Endothelial cell (in vitro differentiated cells): Measurements from ENCODE around the gene MNAT1. TPM values are rescaled to one million over a fixed set of nuclear protein-coding genes. Genes with fewer than 3 reads are reported as not detected.

Experiments
- DNase-seq: peaks from one replicate; pipeline ENCODE4 v3.0.0; 2021; ENCODE audit warnings: low spot score
- H3K27ac Mint-ChIP-seq: one replicate; pipeline ENCODE4 v1.8.0; 2021; ENCODE audit warnings: mixed read lengths, inconsistent platforms; ENCODE audit not compliant: unreplicated experiment
- H3K27me3 Mint-ChIP-seq: one replicate; pipeline ENCODE4 v1.8.0; 2021; ENCODE audit warnings: mild to moderate bottlenecking, moderate library complexity, mixed read lengths, inconsistent platforms; ENCODE audit not compliant: unreplicated experiment
- H3K36me3 Mint-ChIP-seq: one replicate; pipeline ENCODE4 v1.8.0; 2021; ENCODE audit warnings: mild to moderate bottlenecking, low read depth, mixed read lengths, inconsistent platforms; ENCODE audit not compliant: unreplicated experiment
- H3K4me1 Mint-ChIP-seq: one replicate; pipeline ENCODE4 v1.8.0; 2021; ENCODE audit warnings: mild to moderate bottlenecking, mixed read lengths, inconsistent platforms; ENCODE audit not compliant: unreplicated experiment
- H3K4me3 Mint-ChIP-seq: one replicate; pipeline ENCODE4 v1.8.0; 2021; ENCODE audit warnings: mild to moderate bottlenecking, mixed read lengths, inconsistent platforms; ENCODE audit not compliant: unreplicated experiment
- H3K9me3 Mint-ChIP-seq: one replicate; pipeline ENCODE4 v1.8.0; 2021; ENCODE audit warnings: mixed read lengths, inconsistent platforms; ENCODE audit not compliant: unreplicated experiment
- total RNA-seq: library from RNA; stranded (reverse); fragmentation: NEBNext Ultra II Directional; extraction: Animal tissue kit (Norgen Biotek cat#: 25700); gene quantifications from one replicate; pipeline ENCODE4 v1.2.1, GENCODE V29; 2021; ENCODE audit not compliant: unreplicated experiment
- TF ChIP-seq, protein P1 (sequence below): fragments of 200-600 bp; sonication (generic); IDR thresholded peaks from one replicate; pipeline ENCODE4 v1.5.0; 2021; ENCODE audit warnings: antibody characterized with exemption; ENCODE audit not compliant: unreplicated experiment

The MNAT1 gene
- total RNA-seq, 1 donor from 2014 or later: 27.8 TPM

DNA sequence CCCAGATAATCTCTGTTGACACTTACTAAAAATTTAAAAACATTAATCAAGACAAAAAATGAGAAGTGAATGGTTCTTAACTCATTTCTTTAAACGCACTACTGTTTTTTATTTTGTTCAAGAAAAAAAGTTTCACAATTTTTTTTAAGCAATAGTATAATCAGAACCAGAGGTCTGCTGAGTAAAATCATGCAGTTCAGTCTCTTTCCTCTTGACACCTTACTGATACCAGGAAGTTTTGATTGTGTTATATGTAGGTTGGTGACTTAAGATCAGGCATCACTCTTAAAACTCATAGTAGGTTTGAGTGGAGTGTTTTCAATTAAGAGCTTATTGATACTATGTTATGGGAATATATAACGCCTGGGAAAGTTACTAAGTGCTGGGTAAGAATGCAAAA, 125.0 kb downstream of the MNAT1 start:
- TF ChIP-seq, protein P1, sequence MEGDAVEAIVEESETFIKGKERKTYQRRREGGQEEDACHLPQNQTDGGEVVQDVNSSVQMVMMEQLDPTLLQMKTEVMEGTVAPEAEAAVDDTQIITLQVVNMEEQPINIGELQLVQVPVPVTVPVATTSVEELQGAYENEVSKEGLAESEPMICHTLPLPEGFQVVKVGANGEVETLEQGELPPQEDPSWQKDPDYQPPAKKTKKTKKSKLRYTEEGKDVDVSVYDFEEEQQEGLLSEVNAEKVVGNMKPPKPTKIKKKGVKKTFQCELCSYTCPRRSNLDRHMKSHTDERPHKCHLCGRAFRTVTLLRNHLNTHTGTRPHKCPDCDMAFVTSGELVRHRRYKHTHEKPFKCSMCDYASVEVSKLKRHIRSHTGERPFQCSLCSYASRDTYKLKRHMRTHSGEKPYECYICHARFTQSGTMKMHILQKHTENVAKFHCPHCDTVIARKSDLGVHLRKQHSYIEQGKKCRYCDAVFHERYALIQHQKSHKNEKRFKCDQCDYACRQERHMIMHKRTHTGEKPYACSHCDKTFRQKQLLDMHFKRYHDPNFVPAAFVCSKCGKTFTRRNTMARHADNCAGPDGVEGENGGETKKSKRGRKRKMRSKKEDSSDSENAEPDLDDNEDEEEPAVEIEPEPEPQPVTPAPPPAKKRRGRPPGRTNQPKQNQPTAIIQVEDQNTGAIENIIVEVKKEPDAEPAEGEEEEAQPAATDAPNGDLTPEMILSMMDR: no peak
- no peak for DNase-seq
- H3K4me3 Mint-ChIP-seq: no peak overlapping the region
- no peaks in the 10 kb centered on the region for H3K4me1 Mint-ChIP-seq
- H3K27ac Mint-ChIP-seq: no peak overlapping the region
- H3K36me3 Mint-ChIP-seq: peaks cover 15% of the 10 kb centered on the region
- H3K9me3 Mint-ChIP-seq: peaks cover 4% of the 10 kb centered on the region
- no peaks in the 10 kb centered on the region for H3K27me3 Mint-ChIP-seq

DNA sequence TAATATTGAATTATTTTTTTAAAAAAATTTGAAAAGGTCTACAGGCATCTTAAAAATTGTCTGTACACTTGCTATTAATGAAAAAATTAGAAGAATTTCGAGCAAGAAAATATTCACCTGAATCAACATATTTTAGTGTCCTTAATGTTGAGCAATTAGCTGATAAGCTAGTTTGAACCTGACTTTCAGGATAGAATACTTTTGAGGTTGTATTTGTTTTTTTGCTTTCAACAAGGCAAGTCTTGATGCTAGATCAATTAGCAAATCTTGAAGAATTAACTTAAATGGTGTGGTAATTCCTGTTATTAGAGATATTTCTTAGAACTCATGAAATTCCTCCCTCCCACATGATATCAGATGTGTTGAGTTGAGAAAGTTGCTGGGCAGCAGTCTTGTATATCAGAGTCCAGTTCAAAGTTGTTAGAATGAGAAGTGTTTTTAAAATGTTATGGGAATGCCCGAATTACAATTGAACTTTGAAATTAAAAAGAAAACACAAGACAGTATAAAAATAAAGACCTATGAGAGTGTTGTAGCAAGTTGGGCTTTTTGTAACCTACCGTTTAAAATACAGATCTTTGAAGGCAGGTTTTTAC, 127.1 kb downstream of the MNAT1 start:
- Mint-ChIP-seq H3K9me3 (peaks cover 4% of the 10 kb centered on the region), H3K4me1 (no peaks in the 10 kb centered on the region), H3K27me3 (no peaks in the 10 kb centered on the region), H3K4me3 (no peak overlapping the region), H3K36me3 (peaks cover 5% of the 10 kb centered on the region), H3K27ac (no peak overlapping the region)
- DNase-seq: no peak
- TF ChIP-seq, protein P1: no peak

DNA sequence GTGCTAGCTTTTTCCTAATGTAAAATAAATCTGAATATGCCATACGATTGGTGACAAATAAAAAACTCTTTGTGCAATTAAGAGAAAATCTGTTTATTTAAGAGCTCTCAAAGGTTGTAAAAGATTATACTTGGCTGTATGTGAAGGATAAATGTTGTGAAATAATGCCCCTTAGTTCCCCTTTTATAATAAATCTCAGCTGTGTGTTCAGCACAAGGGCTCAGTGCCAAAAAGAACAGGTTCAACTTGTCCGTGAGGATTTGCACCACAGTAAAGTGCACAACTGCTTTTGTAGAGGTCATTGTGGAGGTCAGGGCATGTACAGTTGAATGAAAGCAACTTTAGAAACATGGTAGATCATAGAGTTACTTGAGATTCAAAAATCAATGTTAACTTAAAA, 127.7 kb downstream of the MNAT1 start:
- H3K4me3 Mint-ChIP-seq: no peak overlapping the region
- H3K27ac Mint-ChIP-seq: no peak overlapping the region
- TF ChIP-seq, protein P1: no peak
- no peaks in the 10 kb centered on the region for H3K27me3 Mint-ChIP-seq
- no peaks in the 10 kb centered on the region for H3K4me1 Mint-ChIP-seq
- no peak for DNase-seq
- H3K9me3 Mint-ChIP-seq: peaks cover 4% of the 10 kb centered on the region
- peaks cover under 1% of the 10 kb centered on the region for H3K36me3 Mint-ChIP-seq

DNA sequence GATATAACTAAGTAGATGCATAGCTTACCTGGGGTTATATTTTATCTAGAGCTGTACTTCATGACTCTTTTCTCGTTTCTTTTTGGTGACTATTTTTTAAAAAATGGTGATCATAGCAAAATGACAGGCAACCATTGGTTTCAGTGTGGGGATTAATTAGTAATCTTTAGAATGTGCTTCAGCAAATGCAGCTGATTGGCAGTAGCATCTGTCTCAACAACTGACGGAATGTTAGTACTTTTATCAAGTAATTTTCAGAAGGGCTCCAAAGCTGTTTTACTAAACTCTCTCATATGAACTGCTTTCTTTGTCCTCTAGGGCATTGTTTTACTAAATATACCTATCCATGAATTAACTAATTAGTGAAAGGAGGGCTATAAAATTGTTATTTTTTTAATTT, 128.7 kb downstream of the MNAT1 start:
- TF ChIP-seq, protein P1: no peak
- no peak overlapping the region for H3K4me3 Mint-ChIP-seq
- H3K27ac Mint-ChIP-seq: no peak overlapping the region
- H3K27me3 Mint-ChIP-seq: no peaks in the 10 kb centered on the region
- no peaks in the 10 kb centered on the region for H3K4me1 Mint-ChIP-seq
- H3K36me3 Mint-ChIP-seq: no peaks in the 10 kb centered on the region
- DNase-seq: no peak
- H3K9me3 Mint-ChIP-seq: peaks cover under 1% of the 10 kb centered on the region

DNA sequence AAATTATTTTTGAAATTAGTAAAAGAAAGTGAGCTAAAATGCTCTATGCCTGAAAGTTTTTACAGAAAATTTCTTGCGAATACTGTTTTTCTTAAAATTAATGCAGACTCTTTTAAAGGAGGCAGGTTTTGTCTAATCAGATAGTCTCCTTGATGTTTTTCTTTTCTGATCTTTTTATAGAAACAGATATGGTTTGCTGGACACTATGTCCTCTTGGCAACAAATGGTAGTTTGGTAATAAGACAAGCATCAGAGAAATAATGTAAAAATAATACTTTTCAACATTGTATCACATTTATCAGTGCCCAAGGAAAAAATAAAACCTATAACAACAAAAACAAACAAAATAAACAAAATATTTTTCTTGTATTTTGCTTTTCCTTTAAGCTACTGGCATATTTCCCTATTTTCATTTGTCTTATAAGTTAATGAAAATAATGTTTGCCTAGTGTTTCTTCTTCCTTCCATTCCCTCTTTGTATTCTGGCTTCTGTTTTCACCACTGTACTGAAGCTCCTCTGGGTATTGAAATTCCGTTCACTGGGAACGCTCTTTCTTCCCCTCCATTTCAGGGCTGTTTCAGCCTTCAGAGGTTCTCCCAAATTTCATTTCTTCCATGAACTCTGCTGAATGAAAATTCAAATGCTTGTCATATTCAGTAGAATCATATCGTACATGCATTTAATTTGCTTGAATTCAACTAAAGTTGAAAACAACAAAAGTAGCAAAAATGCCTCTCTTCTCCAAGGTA, 131.0 kb downstream of the MNAT1 start:
- Mint-ChIP-seq H3K27me3 (no peaks in the 10 kb centered on the region), H3K9me3 (no peaks in the 10 kb centered on the region), H3K4me3 (no peak overlapping the region), H3K36me3 (no peaks in the 10 kb centered on the region), H3K27ac (no peak overlapping the region), H3K4me1 (no peaks in the 10 kb centered on the region)
- TF ChIP-seq, protein P1: no peak
- no peak for DNase-seq
